ENCODE data around the gene BECN2. TPM values are rescaled to one million over a fixed set of nuclear protein-coding genes. Genes with fewer than 3 reads are reported as not detected.
"Not testable (repeated sequence)": the region's sequence is repeated elsewhere in the genome, so short reads cannot be mapped to it uniquely, and the experiment has no call there.

Gene BECN2
- total RNA-seq, 1 donor from 2014 or later, result not detected

GRCh38 chr1:241972703-241973369 is 15.3 kb downstream of the BECN2 start:
- ATAC-seq, result no peak
- DNase-seq (ENCODE audit: missing footprints), result no peak
- intact Hi-C loops (cut with DNase I), result no loop called here

DNA sequence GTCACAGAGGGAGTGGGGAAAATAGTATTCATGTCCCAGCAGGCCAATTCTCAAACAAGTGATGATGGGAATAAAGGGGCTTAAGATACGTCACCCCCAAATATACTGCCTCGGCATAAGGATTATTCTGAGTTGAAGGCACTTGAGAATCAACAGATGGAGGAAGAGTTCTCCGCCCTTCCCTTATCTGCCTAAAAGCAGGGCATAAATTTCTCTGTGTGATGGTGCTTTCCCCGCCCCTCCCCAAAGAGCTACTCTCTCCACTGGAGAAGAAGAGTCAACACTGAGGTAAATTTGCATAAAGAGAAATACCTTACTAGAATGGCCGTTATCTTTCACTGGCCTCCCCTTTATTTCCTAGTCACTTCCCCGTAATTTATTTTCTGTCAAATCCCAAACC is 18.7 kb downstream of the BECN2 start:
- ATAC-seq, result no peak
- intact Hi-C loops (cut with DNase I), result no loop called here
- DNase-seq (ENCODE audit: missing footprints), result no peak

DNA sequence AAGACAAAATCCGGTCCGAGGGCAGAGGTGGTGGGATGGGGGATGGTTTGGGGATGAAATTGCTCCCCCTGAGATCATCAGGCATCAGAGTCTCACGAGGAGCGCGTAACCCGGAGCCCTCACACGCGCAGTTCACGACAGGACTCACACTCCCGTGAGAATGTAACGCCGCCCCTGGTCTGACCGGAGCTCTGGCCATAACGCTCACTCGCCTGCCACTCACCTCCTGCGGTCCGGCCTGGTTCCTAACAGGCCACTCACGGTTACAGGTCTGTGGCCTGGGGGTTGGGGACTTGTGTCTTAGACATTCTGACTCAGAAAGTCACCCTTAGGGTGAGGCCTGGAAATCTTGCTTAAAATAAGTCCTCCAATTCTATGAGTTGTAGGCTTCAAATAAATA is 21.5 kb downstream of the BECN2 start:
- intact Hi-C loops (cut with DNase I), result no loop called here
- DNase-seq (ENCODE audit: missing footprints), result no peak

DNA sequence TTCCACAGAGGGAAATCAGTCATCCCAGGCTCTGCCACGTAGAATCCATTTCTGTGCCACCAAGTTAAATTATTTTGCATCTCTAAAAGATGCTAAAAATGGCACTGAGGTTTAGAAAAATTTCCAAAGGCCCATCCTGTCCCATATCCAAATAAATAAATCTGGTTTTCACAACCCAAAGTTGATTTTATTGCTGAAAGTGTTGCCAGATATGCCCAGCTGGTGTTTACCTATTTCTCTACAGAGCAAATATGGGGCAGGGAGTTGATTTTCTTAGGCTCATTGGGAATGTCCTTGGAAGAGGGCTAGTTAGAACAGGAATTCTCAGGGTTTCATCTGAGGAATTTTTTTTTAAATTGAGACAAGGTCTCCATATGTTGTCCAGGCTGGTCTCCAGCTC is 22.4 kb downstream of the BECN2 start:
- no peak for ATAC-seq
- intact Hi-C loops (cut with DNase I), result no loop called here
- no peak for DNase-seq (ENCODE audit: missing footprints)

More for the DNA sequence above, 21.5 kb downstream of the BECN2 start:
- no peak for ATAC-seq

- DNase-seq (ENCODE audit: missing footprints) (no peak), ATAC-seq (no peak)
- intact Hi-C loops (cut with DNase I), result no loop called here
These were observed 28.2 kb downstream of the BECN2 start for GRCh38 chr1:241985787-241986186.

- DNase-seq (ENCODE audit: missing footprints); ATAC-seq; intact Hi-C loops (cut with DNase I): not testable (repeated sequence)
These were observed 30.9 kb downstream of the BECN2 start for GRCh38 chr1:241988389-241988930.

DNA sequence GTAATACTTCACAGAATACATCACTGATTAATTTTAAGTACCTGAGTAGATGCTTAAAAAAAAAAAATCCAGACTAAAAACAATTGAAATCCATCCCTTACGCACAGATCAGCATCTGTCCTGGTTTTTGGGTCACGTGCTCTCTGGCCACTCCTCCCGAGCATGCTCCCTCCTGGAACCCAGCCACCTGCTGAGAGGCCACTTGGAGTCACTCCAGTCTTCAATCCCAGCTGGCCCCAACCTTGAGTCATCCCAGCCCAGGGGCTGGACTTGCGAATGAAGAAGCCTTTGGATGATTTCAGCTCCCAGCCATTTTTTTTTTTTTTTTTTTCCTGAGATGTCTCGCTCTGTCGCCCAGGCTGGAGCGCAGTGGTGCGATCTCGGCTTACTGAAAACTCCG is 32.5 kb downstream of the BECN2 start:
- intact Hi-C loops (cut with DNase I), result loop anchor here (10.0 kb wide), 1 partner anchor 375 kb away; no protein-coding TSS in a partner anchor
- DNase-seq (ENCODE audit: missing footprints) (peak; percentile 85), ATAC-seq (peak; percentile 78)

DNA sequence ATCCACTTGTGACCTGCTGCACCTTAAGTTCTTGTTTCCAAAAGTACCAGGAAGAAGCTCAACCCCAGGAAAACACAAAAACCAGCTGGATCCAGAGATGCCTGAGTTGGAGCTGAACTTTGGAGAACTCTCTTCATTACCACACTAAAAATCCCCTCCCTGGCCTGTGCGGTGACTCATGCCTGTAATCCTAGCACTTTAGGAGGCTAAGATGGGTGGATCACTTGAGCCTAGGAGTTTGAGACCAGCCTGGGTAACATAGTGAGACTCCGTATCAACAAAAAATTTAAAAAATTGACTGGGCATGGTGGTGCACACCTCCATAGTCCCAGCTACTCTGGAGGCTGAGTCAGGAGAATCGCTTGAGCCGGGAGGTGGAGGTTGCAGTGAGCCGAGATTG is 35.2 kb downstream of the BECN2 start:
- no peak for ATAC-seq

DNA sequence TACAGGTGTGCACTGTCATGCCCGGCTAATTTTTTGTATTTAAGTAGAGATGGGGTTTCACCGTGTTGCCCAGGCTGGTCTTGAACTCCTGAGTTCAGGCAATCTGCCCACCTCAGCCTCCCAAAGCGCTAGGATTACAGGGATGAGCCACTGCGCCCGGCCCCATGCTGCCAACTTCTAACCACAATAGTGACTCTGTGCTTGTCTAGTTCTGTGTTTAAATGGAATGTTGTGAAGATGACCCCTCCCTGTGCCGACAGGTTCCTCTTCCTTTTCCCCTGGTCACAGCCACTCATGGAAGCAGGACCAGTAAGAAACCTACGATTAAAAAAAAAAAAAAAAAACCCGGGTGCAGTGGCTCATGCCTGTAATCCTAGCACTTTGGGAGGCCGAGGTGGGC is 36.6 kb downstream of the BECN2 start:
- ATAC-seq (no peak), DNase-seq (ENCODE audit: missing footprints) (no peak)
- intact Hi-C loops (cut with DNase I), result loop anchor here (10.0 kb wide), 1 partner anchor 379 kb away; no protein-coding TSS in a partner anchor

More for the DNA sequence above, 35.2 kb downstream of the BECN2 start:
- intact Hi-C loops (cut with DNase I), result loop anchor here (10.0 kb wide), 1 partner anchor 378 kb away; no protein-coding TSS in a partner anchor
- DNase-seq (ENCODE audit: missing footprints), result no peak

DNA sequence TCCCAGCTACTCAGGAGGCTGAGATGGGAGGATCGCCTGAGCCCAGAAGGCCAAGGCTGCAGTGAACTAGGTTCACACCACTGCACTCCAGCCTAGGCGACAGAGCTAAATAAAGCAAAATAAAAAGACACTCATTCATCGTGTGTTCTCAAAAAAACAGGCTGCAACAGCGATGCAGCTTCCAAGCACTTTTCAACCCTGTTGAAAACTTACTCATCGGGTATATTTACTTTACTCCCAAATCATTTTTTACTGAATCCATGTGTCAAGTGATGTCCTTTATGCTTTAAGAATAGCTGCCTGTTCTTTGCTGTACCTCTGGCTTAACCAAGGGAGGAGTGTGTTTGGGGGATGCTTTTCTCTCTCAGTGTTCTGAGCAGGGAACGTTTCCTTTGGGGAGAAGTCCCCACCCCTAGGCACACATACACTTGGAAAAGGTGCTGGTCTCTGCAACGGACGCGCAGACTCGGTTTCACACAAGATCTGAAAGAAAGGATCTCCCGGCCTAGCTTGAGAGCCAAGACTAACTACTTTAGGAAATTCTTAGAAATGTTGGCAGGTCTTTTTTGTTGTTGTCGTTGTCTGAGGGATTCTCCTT is 39.9 kb downstream of the BECN2 start:
- DNase-seq (ENCODE audit: missing footprints) (no peak), ATAC-seq (no peak)
- intact Hi-C loops (cut with DNase I), result loop anchor here (5.0 to 10.0 kb wide), 2 partner anchors 100 to 383 kb away; no protein-coding TSS in a partner anchor

DNA sequence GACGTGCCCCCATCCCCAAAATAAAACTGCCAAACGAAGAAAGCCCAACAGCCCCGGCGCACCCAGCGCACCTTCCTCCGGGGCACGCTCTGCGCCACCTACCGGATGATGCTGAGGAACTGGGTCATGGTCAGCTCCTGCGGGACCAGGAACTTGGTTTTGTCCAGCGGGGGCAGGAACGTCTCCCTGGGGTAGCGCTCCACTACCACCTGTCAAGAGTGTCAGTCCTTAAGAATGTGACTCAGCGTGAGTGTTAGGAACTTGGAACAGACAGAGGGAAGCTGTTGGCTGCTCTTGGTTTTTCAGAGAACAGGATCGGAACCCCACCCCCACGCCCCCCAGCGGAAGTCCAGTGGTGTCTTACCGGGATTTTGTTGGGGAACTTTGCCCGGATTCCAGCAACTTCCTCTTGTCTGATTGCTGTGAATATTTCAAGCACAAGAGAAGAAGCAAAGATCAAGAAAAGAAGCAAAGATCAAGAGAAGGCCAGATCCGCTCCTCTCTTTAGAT is 40.9 kb downstream of the BECN2 start:
- peak; percentile 79 for DNase-seq (ENCODE audit: missing footprints)
- intact Hi-C loops (cut with DNase I), result loop anchor here (5.0 to 10.0 kb wide), 2 partner anchors 101 to 384 kb away; no protein-coding TSS in a partner anchor
- peak; percentile 88 for ATAC-seq

DNA sequence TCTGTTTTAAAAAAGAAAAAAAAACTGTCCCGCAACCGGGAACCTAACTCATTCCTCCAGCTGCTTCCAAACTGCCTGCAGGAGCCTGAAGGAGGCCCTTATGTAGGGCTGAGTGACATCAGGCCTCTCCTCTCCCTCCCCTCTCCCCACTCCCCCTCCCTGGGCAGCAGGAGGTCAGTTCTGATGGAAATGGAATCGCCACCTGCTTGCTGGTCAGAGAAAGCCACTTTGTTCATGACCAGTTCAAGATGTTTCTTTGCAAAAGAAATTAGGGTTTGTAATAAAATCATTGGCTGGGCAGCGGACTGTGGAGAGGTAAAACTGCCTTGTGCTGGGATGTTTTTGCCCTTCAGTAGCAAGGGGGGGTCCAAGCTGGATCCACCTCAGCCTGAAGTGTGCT is 41.5 kb downstream of the BECN2 start, which contains the start of gene MAP1LC3C:
Gene MAP1LC3C, minus strand, starts transcription at position 73 of the 400 bp plus-strand sequence. CDS start 90 bp downstream, outside the sequence.
- ATAC-seq (no peak), DNase-seq (ENCODE audit: missing footprints) (no peak)
- intact Hi-C loops (cut with DNase I), result loop anchor here (5.0 to 10.0 kb wide), 2 partner anchors 102 to 384 kb away; no protein-coding TSS in a partner anchor

GRCh38 chr1:242000434-242000833 is 42.9 kb downstream of the BECN2 start:
- intact Hi-C loops (cut with DNase I), result no loop called here
- ATAC-seq, result no peak

GRCh38 chr1:242002072-242002471 is 44.5 kb downstream of the BECN2 start:
- intact Hi-C loops (cut with DNase I), result no loop called here
- ATAC-seq, result no peak
- DNase-seq (ENCODE audit: missing footprints), result no peak

More at GRCh38 chr1:242000434-242000833, 42.9 kb downstream of the BECN2 start:
- no peak for DNase-seq (ENCODE audit: missing footprints)

- no peak for ATAC-seq
- no peak for DNase-seq (ENCODE audit: missing footprints)
- intact Hi-C loops (cut with DNase I), result no loop called here
These were observed 44.9 kb downstream of the BECN2 start for GRCh38 chr1:242002510-242002909.

DNA sequence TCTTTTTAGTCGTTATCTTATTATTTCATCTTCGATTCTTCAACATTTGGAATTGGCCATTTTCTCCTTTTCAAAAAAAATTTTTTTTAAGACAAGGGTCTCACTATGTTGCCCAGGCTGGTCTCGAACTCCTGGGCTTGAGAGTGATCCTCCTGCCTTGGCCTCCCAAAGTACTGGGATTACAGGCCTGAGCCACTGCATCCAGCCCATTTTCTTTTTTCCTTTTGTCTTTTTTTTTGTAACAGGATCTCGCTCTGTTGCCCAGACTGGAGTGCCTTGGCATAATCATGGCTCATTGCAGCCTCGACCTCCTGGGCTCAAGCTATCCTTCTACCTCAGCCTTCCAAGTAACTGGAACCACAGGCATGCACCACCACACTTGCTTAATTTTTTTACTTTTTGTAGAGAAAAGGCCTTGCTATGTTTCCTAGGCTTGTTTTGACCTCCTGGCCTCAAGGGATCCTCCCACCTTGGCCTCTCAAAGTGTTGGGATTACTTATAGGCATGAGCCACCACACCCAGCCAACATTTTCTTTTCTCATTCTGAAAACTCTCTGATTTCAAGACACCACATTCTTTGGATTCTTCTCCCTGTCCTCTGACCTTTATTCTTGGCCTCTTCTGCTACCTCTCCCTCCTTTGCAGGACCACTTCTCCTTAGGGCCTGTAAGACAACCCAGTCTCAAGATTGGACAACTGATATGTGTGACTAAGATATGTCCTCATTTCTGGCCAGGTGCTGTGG is 47.4 kb downstream of the BECN2 start:
- intact Hi-C loops (cut with DNase I), result no loop called here
- ATAC-seq (no peak), DNase-seq (ENCODE audit: missing footprints) (no peak)

DNA sequence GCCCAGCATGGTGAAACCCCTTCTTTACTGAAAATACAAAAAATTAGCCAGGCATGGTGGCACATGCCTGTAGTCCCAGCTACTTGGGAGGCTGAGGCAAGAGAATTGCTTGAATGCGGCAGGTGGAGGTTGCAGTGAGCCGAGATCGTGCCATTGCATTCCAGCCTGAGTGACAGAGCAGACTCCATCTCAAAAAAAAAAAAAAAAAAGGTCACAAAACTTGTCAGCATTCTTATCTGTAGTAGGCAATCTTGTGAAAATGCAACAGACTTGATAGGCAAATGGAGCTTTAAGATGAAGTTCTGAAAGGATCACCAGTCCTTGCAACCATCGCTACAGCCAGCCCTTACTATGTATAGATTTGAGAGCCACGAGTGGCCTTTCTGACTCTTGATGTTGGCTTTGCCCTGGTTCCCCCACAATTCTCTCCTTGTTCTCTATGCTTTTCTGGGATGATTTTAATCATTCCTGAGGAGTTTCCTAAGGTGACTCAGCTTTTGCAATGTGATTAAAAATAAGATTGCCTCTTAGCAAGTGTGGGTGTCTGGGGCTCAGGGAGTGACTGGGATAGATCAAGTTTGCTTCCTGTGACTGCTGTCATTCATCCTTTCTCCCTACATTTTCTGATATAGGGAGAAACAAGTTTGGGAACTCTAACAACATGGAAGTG is 48.4 kb downstream of the BECN2 start:
- ATAC-seq (no peak), DNase-seq (ENCODE audit: missing footprints) (no peak)
- intact Hi-C loops (cut with DNase I), result no loop called here

- no peak for ATAC-seq
- DNase-seq (ENCODE audit: missing footprints), result no peak
- intact Hi-C loops (cut with DNase I), result no loop called here
These were observed 49.4 kb downstream of the BECN2 start for GRCh38 chr1:242006976-242007375.
